ENCODE data around the gene NR5A1. TPM values are rescaled to one million over a fixed set of nuclear protein-coding genes. Genes with fewer than 3 reads are reported as not detected.

The NR5A1 gene
- polyA plus RNA-seq, 1 donor: not detected

DNA sequence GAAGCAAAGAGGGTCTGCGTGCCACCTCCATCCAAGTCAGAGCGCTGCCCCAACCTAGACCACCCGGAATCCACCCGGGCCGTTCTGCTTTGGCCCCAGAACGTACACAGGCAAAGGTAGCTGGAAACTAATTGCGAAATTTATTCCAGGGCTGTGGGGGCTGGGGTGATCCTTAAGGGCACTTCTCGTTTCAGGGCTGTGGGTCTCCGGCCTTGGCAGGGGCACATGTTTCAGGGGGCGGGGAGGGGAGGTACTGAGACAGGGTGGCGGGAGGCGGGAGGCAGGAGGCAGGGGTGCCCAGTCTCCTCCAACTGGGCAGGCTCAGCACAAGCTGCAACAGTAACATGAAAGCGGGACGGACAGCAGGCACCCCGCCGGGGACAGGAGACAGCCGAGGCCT lies 26.1 kb downstream of the NR5A1 start:
- DNase-seq (ENCODE audit: low read depth): no peak

DNA sequence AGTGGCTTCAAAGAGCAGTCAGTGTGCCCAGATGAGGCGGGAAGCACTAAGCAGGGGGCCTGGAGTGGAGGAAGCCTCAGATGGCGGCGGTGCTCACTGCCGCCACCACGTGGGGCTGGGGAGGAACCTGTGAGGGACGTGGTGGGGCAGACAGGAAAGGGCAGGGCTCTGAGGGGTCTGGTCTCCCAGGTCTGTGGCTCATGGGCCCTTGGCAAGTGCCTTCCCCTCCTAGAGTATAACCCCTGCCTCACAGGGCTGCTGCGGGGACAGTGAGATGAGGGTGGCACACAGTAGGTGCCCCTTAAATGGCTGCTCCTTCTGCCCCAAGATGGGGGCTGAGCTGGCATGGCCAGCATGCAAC lies 26.6 kb downstream of the NR5A1 start:
- no peak for DNase-seq (ENCODE audit: low read depth)

DNA sequence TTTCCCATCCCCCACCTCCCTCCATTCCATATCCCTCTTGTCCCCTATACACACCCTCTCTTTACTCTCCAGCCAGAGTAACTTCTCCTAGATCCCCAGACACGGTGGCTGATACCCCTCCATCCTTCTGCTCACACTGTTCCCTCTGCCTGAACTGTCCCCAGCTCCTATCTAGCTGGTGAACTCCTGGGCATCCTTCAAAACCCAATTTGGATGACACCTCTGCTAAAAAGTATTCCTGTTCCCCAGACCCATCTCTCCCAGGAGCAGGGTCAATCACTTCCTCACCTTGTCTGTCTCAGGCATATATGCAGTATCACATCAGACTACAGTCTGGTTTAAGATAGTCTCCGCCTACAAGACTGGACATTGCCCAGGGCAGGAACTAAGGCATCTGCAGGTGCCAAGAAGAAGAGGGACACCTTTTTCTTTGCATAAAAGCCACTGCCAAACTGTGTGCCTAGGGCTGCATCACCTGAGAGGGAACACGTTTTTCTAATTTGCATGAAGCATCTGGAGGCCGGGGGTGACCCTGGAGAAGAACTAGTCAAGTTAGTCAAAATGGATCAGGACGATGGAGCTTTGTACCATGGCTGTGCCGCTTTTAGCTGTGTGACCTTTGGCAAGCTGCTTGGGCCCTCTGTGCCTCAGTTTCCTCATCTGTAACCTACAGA lies 27.1 kb downstream of the NR5A1 start:
- DNase-seq (ENCODE audit: low read depth): no peak

DNA sequence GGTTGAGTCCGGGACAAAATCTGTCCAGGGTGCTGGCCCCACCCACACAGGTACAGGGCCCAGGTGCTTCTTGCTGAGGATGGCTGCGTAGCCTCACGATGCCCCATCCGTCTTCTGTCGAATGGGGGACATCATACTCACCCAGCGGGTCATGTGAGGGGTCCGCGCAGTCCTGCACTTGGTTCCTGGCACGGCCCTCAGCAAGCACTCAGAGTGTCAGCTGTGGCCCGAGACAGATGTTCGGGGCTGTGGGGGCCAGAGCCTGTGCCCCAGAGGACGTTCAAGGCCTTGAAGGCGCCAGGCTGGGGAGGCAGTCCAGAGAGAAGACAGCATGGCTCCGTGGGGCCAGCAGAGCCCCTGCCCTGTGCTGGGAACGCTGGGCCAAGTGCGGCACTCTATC lies 27.8 kb downstream of the NR5A1 start:
- DNase-seq (ENCODE audit: low read depth): no peak

DNA sequence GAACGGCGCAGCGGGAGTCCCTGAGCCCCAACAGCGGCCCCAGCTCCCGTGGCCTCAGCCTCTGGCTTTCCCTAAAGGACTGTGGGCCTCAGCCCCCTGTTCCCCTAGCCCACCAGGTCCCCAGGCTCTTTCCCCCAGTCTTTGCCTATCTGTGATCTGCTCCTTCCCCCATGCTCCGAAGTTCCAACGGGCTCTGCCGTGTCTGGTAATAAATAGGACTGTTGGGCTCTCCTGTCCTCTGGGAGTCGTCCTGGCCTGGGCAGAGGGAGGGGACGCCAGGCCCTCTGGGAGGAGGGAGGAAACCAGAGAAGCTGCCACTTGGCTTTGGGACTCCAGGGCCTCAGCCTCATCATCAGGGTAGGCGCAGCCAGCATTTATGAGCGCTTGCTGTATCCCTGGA lies 28.8 kb downstream of the NR5A1 start:
- no peak for DNase-seq (ENCODE audit: low read depth)

DNA sequence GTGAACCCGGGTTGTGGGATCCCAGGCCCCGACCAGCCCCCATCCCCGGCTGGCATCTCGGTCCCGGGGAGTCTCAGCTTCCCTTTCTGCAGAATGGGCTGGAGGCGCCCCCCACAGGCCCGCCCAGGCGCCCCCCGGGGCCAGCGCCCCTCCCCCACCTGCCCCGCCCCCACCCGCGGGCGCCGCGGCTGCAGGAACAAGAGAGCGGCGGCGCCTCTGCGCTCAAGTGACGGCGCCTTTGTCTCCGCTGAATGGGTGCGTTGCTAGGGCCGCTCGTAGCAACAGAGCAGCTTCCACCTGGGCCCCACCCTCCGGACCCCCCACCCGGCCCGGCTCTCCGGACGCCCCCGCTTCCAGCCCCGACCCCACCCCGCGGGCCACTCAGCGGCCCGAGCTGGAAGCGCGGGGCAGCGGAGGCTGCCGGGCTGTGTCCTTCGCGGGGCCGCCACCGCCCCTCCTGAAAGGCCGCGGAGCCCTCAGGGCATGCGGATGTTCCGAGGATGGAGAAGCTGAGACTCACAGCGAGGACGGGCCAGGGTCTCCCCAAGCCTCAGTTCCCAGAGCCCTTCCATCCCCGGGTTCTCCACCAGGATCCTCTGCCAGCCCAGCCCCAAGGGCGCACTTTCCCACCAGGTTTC lies 29.4 kb downstream of the NR5A1 start:
- DNase-seq (ENCODE audit: low read depth): no peak

DNA sequence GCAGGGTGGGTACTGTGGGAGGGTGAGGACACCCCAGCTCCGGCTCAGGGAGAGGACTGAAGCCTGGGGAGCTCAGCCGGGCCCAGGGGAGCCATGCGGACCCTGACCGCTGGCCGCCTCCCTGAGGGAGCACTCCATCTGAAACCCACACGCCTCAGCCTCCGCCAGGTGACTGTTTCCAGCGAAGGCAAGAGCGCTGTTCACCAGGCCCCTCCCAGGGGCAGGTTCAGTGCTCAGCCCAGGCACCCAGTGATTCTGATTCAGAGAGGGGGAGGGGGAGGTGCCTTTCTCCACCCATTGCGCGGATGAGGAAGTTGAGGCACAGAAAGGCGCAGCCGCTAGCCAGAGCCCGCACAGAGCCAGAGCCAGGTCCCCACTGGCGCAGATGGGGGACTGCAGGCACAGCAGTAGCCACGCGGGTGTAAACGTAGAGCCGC lies 30.0 kb downstream of the NR5A1 start:
- no peak for DNase-seq (ENCODE audit: low read depth)

DNA sequence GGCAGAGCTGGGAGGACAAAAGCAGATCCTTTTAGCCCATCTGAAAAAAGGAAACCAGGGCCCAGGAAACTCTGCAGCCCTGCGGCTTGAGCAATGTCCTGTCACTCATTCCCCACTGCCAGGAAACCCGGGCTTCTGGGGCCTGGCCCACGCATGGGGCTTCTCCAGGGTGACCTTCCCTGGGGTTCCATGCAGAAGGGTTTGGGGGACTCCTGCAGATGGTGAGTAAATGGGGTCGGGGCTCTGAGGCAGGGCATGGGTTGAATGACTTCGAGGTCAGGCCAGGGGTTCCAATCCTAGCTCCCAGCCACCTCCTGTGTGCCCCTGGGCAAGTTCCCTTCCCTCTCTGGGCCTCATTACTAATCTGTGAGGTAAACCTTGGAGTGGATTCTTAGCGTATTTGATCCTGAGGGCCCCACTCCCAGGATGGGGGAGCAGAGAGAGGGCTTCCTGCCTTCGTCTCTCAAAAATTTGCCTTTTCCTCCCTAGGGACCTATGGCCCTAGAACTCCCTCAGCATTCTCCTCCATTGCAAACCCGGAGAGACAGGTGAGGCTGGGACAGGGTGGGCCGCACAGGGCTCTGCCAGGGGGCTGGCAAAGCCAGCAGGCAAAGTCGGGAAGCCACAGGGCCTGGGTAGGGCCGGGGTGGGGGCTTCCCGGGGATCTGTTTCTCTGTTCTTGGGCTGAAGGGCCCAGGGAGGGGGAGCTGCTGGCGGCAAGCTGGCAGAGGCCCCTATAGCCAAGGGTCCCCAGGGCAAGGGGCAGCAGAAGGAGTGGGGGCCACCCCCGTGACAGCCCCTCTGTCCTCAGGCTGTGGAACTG lies 31.1 kb downstream of the NR5A1 start:
- DNase-seq (ENCODE audit: low read depth): no peak

DNA sequence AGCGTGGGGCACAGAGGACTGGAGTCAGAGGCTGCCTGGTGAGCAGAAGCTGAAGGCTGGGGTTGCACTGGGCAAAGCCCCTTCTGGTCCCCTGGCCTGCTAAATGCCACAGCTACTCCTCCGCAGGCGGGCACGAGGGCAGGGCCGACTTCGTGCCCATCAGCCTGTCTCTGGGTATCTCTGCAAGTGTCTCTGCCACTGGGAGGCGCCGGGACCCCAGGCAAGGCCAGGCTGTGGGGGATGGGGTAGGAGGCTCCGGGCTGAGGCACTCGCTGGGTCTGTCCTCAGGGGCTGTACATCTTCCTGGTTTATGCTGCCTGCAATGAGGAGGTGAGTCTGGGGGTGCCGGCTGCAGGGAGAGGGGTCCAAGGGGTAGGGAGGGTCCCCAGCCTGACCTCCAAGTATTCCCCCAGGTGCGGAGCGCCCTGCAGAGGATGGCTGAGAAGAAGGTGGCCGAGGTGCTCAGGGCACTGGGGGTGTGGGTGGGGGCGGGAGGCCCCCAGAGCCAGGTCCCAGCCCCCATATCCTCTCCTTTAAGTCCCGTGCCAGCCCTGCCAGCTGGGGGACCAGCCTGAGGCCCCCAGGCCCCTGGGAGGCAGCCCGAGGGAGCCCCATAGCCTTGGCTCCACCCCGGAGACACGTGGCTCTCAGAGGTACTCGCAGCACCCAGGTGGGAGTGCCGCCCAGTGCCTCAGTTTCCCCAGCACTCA lies 31.9 kb downstream of the NR5A1 start:
- DNase-seq (ENCODE audit: low read depth): no peak

DNA sequence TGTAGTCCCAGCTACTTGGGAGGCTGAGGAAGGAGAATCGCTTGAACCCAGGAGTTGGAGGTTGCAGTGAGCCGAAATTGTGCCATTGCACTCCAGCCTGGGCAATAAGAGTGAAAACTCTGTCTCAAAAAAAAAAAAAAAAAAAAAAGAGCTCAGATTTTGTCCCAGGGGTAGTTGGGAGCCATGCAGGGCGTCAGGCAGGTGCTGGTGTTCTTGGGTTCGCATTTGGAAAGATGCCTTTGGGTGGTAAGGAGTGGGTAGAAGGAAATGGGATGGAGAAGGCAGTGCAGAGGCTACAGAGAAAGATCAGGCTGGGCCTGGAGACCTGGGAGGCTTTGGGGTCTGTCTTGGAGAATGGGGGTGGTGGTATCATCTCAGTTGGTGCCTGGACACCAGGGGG lies 33.0 kb downstream of the NR5A1 start:
- no peak for DNase-seq (ENCODE audit: low read depth)

DNA sequence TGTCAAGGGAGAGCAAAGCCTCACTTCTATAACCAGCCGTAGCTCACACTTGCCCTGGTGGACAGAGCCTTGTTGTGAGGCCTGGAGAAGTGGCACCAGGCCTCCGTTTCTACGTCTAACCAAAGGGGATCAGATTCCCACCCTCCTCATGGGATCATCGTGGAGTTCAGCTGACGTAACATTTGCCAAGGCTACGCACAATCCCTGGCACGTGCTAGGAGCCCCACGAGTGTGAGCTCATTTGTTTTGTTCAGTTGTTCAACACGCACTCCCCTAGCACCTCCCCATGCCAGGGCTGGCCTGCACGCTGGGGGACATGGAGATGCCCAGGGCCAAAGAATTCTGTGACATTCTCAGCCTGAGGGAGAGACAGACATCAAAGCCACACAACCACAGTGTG lies 33.9 kb downstream of the NR5A1 start:
- DNase-seq (ENCODE audit: low read depth): no peak

DNA sequence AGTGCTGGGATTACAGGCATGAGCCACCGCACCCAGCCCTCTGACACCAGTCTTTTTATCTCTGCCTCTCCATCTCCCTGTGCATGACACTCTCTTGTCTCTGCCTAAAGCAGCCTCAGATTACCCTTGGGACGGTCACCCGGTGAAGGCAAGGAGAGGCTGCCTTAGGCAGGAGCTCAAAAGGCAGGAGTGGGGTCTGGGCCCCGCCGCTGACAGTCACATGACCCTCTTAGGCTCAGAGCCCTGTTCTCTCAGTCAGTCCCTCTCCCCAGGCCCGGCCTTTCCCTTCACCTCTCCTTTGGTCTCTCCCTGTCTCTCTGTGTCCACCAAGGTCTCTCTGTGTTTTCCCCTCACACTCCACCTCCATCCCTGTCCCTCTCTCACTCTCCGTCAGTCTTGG lies 34.4 kb downstream of the NR5A1 start:
- DNase-seq (ENCODE audit: low read depth): no peak

DNA sequence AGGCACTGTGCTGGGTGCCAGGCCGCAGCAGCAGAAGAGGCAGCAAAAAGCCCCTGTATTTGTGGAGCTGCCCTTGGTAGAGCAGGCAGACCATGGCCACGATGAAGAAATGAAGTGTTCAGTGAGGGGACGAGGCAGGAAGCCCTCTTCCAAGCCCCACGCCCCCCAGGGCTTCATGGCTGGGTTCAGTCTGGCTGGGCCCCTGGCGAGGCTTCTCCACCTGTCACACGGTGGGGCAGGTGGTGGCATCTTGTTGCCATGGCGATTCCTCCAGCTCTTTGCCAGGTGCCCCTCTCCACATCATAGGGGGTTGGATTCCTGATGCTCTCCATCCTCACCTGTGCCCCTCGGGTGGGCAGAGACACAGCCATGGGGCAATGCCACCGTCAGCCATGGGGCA lies 35.4 kb downstream of the NR5A1 start:
- no peak for DNase-seq (ENCODE audit: low read depth)

DNA sequence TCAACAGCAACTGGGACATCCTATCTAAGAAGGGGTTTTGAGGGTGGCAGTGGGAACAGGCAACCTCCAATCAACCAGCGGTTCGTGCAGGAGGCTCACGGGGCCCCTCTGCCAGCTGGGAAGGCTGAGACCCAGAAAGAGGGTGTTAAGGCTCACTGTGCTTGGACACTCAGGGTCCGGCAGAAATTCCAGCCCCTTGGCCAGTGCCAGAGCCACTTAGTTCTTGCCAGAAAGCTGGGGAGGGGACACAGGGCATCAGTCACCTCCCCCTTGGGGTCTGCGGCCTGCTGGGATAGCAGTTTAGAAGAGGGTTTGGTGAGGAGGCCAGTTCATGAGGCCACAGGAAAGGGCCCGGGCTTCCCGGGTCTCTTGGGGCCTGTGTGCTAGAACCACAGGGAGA lies 36.5 kb downstream of the NR5A1 start:
- DNase-seq (ENCODE audit: low read depth): no peak

DNA sequence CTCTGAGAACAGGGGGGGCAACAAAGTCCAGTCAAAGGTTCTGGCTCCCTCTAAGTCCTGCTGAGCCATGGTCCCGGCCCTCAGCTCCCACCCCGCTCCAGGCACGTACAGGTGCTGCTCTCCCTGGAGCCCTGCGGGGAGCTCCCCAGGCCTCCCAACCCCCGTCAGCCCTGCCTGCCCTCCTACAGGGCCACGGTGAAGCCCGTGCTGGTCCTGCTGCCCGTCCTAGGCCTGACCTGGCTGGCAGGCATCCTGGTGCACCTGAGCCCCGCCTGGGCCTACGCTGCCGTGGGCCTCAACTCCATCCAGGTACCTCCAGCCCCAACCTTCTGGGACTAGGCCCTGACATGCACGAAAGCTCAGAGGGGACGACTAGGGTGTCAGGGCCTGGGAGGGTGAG lies 36.9 kb downstream of the NR5A1 start:
- DNase-seq (ENCODE audit: low read depth): no peak

DNA sequence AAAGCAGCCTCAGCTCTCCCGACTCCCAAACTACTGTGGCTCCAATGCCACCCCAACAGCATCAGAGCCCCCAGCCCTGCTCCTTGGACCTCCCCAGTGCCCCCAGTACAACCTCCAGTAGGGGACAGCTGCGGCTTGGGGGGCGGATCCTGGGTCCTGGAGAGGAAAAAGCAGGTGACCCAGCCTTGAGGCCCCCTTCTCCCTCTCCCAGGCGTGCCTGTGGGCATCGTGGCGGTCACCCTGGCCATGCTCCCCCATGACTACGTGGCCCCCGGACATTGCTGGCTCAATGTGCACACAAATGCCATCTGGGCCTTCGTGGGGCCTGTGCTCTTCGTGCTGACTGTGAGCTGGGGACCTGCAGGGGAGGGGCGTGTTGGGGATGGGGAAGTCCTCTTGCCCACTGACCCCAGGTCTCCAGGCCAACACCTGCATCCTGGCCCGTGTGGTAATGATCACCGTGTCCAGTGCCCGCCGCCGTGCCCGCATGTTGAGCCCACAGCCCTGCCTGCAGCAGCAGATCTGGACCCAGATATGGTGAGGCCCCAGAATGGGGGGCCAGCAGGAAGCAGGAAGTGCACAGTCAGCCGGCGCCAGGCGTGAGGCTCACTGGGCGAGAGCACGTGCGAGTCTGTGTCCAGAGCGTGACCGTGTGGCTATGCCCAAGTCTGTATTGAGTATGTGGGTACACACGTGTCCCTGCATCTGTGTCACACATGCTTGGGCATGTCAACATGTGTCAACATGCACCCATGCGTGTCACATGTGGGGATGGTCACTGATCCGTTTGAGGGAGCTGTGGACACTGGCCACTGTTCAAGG lies 38.0 kb downstream of the NR5A1 start:
- DNase-seq (ENCODE audit: low read depth): no peak

DNA sequence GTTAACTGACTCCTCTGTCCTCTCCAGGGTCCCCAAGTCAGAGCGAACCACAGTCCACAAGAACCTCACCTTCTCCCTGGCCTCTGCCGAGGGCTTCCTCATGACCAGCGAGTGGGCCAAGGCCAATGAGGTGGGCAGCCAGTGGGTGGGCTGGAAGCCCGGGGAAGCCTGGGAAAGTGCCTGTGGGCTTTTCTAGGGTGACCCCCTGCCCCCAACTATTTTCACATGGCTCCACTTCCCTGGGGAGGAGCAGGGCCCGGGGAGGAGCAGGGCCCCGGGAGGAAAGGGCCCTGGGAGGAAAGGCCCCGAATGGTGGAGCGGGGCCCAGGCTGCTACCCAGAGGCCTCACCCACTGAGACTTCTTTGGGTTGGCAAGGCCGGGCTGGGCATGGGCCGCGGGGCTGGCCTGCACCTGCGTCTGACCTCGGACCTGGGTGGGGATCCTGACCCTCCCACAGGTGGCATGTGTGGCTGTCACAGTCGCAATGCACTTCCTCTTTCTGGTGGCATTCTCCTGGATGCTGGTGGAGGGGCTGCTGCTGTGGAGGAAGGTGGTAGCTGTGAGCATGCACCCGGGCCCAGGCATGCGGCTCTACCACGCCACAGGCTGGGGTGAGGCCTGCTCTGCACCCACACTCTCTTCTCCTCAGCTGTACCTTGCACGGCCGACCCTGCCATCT lies 39.0 kb downstream of the NR5A1 start:
- no peak for DNase-seq (ENCODE audit: low read depth)

DNA sequence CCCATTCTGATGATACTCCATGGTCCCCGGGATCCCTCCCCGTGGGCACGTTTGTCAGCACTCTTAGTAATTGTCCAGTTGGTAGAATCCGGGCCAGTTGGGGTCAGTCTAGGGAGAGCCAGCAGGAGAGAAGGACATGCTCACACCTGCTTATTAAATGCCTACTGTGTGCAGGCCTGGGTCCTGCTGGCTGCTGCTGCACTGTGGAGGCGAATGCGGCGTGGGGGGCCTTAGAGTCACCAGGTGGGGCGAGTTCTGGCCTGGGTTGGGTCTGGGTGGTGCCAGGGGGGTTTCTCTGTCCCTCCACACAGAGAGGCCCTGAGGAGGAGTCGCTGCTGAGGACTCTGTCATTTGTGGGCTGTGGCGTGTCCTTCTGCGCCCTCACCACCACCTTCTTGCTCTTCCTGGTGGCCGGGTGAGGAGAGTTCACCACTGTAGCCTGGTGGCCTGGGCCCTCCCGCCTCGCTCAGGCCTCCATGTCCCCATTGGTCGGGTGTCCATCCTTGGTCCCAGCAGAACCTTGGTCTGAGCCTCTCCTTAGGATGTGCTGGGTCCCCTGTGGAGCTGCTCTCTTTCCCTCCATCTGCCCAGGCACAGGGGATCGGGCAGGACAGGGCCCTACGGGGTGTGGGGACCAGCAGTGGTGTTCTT lies 39.7 kb downstream of the NR5A1 start:
- no peak for DNase-seq (ENCODE audit: low read depth)

DNA sequence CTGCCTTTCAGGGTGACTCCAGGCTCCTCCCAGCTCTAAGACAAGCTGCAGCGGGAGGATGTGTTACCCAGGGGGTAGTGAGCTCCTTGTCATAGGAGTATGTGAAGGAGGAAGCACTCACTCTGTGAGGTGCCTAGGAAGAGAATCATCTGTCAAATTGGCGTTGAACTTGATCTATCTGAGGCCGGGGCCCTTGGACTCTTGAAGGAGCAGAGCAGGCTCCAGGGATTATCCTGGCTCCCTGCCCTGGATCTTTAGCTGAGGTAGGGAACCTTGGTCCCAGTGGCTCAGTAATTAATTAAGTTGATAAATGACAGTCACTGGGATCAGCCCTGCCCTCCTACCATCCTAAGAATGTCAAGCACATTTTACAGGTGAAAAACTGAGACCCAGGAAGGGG lies 41.5 kb downstream of the NR5A1 start:
- no peak for DNase-seq (ENCODE audit: low read depth)

DNA sequence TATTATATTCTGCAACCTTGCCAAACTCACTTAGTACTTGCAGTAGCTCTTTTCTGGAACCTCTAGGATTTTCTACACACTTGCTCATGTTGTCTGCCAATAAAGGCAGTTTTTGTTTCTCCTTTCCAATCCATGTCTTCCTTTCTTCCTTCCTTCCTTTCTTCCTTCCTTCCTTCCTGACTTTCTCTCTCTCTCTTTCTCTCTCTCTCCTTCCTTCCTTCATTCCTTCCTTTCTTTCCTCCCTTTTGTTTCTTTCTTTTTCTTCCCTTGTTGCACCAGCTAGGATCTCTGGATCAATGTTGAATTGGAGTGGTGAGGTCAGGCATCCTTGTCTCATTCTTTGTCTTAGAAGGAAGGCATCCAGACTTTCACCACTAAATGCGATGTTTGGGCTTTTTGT lies 44.5 kb downstream of the NR5A1 start:
- no peak for DNase-seq (ENCODE audit: low read depth)

Data from forelimb muscle (tissue), 1 donor.